CD4-positive, alpha-beta T cell treated with Interleukin-21 for 1 hour (primary cell): ENCODE data around the gene GTPBP4.

Experiments used
- DNase-seq: peaks from one replicate; pipeline ENCODE4 v3.0.0-alpha.2; 2020

Gene GTPBP4

GRCh38 chr10:987870-988666, at the start of gene GTPBP4:
Gene GTPBP4, plus strand, starts transcription at chr10:988434. Its CDS starts 46 bp downstream, at chr10:988480.
- DNase-seq, result peak; percentile 97

DNA sequence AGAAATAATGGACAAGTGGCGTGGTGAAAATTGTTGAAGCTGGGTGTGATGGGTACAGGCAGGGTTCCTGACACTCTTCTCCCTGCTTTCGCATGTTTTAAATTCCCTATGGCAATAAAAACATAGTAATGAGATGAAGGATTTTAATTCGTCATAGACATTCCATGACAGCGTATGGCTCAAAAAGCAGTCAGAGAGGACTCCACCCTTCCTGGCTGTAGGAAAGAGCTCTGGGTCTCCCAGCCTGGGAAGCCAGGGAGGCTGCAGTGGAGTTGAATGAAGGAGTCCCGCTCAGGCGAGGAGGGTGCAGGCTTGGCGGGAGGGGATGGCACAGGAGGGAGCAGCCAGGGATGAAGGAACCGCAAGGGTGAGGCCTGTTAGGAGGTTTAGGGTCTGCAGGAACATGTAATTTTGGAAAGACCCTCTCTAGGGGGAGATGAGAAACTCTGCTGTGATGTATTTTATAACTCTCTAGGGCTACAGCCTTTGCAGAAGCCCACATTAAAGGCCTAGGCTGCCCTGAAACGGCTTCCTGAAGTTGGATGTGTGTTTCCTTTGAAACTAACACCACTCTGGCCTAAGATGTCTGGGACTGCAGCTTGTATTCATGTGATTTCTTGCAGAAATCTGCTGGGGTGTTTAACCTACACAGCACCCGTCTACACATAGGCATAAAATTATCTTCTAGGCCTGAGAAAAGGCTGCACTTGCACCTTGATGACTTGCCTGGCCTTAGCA, 49.1 kb upstream of the GTPBP4 start:
- DNase-seq, result no peak

DNA sequence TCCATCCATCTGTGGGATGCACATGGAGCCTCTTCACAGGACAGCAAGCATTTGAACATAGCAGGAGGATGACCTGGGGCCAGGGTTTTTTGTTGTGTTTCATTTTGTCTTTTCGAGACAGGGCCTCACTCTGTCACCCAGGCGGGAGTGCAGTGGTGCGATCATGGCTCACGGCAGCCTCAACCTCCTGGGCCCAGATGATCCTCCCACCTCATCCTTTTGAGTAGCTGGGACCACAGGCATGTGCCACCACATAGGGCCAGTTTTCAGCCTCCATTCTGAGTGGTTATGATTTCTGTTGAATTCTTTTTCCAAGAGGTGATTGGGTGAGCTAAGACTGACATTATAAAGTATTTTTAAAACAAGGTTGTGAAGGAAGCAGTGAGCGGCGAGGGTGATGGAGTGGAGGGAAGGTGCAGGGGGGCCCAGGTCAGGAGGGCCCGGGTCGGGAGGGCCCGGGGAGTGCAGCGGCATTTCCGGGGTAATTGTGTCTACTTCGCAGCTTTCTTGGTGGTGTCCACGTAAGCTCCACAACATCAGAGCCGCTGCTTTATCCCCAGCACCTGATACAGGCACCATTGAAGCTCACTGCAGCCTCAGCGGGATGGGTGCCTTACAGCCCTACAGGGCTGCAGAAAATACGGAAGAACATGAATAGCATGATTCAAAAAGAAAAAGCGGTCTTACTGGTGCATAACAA, 44.8 kb upstream of the GTPBP4 start:
- no peak for DNase-seq

DNA sequence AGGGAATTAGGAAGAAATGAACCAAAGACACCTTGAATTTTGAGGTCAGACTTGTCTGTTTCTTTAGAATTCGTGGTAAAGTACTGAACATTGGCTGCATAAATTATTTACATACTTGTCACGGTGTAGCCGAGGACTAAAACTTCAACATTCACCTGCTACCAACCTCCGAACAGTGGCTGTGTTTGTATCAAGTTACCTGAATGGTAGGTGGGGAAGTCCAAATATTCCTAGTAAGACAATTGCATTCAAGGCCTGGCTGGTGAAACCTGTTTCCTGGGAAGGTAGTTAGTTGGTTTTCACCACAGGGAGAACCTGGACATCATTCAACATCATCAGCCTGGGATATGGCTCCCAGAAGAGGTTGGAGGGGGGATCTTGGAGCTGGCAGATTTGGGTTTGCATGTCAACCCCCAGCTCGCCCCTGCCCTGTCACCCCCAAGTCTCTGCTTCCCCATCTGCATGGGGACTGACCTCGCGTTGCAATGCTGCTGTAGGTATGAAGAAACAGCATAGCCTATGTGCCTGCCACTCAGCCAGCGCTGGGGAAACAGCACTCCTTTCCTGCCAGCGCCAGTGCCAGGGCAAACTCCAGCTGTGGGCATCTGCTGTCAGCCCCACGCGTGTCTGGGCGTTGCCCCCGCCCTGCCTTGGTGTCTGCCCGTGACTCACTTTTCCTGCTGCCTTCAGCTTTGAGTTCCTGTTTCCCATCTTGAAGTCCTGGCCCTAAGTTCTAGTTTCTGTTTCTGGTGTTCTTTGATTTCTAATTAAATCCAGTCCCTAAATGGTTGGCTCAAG, 44.0 kb upstream of the GTPBP4 start:
- DNase-seq, result peak; percentile 21

DNA sequence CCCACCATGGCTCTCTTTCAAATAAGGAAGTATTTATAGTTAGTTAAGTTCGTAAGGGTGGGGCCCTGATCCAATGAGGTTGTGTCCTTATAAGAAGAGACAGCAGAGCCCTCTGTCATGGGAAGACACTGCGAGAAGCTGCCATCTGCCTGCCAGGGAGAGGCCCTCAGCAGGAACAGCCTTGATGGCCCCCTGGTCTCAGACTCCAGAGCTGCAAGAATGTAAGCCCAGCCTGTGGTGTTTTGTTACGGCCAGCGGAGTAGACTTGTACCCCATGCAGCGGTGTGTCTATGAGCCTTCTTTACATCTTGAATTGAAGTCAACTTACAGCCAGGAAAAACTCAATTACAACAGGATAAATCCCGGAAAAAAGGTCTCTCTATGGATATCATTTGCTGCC, 42.5 kb upstream of the GTPBP4 start:
- no peak for DNase-seq

GRCh38 chr10:947051-947450, 41.2 kb upstream of the GTPBP4 start:
- DNase-seq, result no peak

GRCh38 chr10:947881-948280, 40.4 kb upstream of the GTPBP4 start:
- DNase-seq, result no peak

- DNase-seq, result no peak
These were observed 39.9 kb upstream of the GTPBP4 start for GRCh38 chr10:948347-948746.

- no peak for DNase-seq
These were observed 38.8 kb upstream of the GTPBP4 start for GRCh38 chr10:949446-949845.

- no peak for DNase-seq
These were observed 34.4 kb upstream of the GTPBP4 start for GRCh38 chr10:953836-954235.

- no peak for DNase-seq
These were observed 33.8 kb upstream of the GTPBP4 start for GRCh38 chr10:954396-954795.

- DNase-seq, result no peak
These were observed 33.0 kb upstream of the GTPBP4 start for GRCh38 chr10:955127-955819.

DNA sequence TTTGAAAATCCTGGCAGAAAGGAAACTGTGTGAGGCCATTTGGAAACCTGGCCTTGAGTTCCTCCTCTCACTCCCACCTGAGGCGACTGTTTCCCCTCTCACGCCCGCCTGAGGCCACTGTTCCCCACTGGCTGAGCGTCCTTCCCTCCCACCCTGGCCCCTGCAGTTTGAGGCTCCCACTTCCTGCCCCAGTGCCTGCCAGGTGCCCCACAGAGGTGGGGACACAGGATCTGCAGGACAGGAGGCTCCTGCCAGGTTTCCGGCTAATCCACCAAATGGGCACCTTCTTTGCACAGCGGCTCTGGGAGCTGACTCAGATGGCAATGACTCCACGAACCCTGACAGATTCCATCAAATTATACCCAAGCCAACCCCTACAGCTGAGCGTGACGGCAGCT, 32.4 kb upstream of the GTPBP4 start:
- DNase-seq, result no peak

- DNase-seq, result no peak
These were observed 30.1 kb upstream of the GTPBP4 start for GRCh38 chr10:958106-958505.

DNA sequence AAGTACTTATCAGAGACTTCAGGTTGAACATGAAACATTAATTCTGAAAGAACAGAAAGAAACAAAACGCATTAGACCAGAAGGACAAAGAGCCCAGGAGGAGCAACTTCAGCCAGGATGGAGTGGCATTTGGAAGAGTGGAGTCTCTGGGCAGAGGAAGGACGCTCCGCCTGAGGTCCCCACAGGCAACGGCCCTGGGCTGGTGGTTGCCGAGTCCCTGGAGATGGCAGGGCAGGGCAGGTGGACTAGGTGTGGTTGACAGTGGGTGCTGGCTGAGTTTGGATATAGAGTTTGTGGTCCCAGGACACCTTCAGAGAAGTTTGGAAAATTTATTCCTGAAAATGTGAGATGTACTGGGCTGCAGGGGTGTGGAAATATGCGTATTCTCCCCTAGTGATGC, 29.4 kb upstream of the GTPBP4 start:
- DNase-seq, result no peak

GRCh38 chr10:962342-962741, 25.9 kb upstream of the GTPBP4 start:
- DNase-seq, result no peak

DNA sequence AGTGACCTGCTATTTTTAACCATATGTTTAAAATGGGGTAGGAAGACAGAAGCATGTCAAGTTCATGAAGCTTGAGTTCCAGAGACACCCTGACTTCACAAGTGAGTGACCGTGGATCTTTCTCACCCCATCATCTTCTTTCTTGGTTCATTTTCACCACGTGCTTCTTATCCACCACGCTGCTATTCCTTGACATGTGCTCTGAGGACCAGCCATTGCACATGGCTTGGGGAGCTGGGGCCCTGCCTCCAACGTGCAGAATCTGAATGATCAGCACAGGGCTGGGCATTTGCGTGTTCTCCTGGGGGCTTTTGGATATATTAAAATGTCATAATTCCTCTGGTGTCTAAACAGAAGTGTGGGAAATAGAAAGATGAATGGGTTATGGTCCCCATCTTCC, 25.0 kb upstream of the GTPBP4 start:
- DNase-seq, result no peak

- no peak for DNase-seq
These were observed 24.6 kb upstream of the GTPBP4 start for GRCh38 chr10:963655-964054.

DNA sequence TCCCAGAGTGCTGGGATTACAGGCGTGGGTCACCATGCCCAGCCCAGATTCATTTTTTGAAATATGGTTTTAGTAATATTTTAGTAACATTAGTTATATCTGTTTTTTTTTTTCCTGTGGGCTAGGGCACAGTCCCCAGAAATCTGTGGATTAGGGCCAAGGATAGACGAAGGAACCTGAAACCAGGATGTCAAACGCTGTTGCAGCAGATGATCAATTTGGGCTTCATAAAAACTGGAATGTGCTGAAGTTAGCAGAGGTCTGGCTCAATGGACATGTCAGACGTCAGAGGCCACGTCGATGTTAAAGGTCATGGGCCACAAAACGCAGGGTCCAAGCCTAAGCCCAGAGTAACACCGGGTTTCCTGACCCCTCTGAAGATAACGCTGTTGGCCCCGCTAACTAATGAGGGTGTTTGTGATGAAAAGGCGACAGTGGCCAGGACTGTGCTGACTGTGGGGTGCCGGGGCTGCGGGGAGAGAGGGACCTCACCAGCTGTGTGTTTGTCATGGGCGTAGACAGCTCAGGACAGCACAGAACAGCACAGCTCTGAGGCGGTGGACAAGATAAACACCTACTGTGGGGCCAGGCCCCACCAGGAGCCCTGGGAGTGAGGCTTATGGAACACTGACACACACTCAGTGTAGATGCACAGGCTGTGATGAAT, 23.8 kb upstream of the GTPBP4 start:
- no peak for DNase-seq

DNA sequence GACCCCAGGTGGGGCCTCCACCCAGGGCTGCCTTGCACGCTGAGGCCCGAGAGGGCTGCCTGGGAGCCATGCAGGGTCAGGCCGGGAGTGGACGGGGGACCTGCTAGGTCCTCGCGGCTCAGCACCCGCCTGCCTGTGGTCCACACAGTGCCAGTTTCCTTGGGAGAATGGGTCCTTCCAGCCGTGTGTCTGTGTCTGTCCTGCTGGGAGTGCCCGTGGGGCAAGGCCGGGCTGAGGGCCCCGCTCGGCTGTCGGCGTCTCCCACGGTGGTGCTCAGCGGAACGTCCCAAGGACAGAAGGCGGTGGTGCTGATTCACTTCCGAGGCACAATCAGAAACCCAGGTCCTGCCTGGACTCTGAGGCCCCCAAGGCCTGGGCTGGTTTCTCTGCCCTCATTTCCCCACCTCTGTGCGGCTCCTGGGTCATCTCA, 23.2 kb upstream of the GTPBP4 start:
- no peak for DNase-seq

DNA sequence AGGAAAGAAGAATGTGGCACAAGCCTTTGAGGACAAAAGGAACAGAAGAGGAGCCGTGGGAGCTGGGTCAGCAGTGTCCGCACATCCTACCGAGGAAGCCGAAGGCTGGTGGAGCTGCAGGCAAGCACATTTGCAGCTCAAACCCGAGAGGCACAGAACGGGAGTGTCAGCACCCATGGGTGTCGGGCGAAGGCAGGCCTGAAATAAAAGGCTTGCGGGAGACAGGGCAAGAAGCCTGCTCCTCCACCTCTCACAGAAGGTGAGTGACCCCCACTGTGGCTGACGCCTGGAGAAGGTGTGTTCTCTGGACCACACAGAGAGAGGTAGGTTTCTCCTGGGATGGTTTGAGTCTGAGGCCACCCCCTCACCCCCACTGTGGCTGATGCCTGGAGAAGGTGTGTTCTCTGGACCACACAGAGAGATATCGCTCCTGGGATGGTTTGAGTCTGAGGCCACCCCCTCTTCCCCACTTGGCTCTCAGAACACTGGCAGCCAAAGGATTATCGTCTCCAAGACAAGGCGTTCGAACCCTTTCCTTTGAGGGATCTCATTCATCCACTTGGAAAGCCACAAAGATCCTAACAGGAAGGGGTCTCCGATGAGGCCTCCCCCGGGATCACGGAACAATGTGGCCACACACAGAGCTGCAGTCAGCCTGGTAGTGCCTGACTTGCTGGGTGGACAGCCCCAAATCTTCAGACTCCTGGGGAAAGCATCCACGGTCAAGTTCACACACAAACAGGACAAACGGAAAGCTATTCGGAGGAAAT, 21.6 kb upstream of the GTPBP4 start:
- DNase-seq, result no peak
